Ishikawa (cell line): ENCODE data around the gene SBNO1.

Source experiments
- CEBPB ChIP-seq: IDR thresholded peaks from 2 replicates; pipeline ENCODE4 v1.6.1; 2012
- CREB1 ChIP-seq: IDR thresholded peaks from 2 replicates; pipeline ENCODE4 v1.6.1; 2012; ENCODE audit warnings: low read depth
- EGR1 ChIP-seq: IDR thresholded peaks from 2 replicates; pipeline ENCODE4 v1.6.1; 2012
- EP300 ChIP-seq: IDR thresholded peaks from 2 replicates; pipeline ENCODE4 v1.6.1; 2012; ENCODE audit warnings: borderline replicate concordance
- FOXM1 ChIP-seq: IDR thresholded peaks from 2 replicates; pipeline ENCODE4 v1.6.1; 2012; ENCODE audit warnings: low read depth, borderline replicate concordance
- NFIC ChIP-seq: IDR thresholded peaks from 2 replicates; pipeline ENCODE4 v1.6.1; 2012
- RAD21 ChIP-seq: IDR thresholded peaks from 2 replicates; pipeline ENCODE4 v1.6.1; 2012; ENCODE audit warnings: low read depth
- TAF1 ChIP-seq: IDR thresholded peaks from 2 replicates; pipeline ENCODE4 v1.6.1; 2012; ENCODE audit warnings: low read depth, mild to moderate bottlenecking
- TCF12 ChIP-seq: IDR thresholded peaks from 2 replicates; pipeline ENCODE4 v1.6.1; 2012; ENCODE audit warnings: low read depth
- TEAD4 ChIP-seq: IDR thresholded peaks from 2 replicates; pipeline ENCODE4 v1.6.1; 2012
- YY1 ChIP-seq: IDR thresholded peaks from 2 replicates; pipeline ENCODE4 v1.6.1; 2012; ENCODE audit warnings: low read depth
- ZBTB7A ChIP-seq: IDR thresholded peaks from 2 replicates; pipeline ENCODE4 v1.6.1; 2012; ENCODE audit warnings: low read depth
- TF ChIP-seq, protein P1 (sequence below): IDR thresholded peaks from 2 replicates; pipeline ENCODE4 v1.6.1; 2012
- TF ChIP-seq, protein P2 (sequence below): IDR thresholded peaks from 2 replicates; pipeline ENCODE4 v1.6.1; 2012
- TF ChIP-seq, protein P3 (sequence below): IDR thresholded peaks from 2 replicates; pipeline ENCODE4 v1.6.1; 2012; ENCODE audit warnings: low read depth, mild to moderate bottlenecking

The SBNO1 gene

GRCh38 chr12:123270214-123271000 lies 94.2 kb downstream of the SBNO1 start:
- TF ChIP-seq TAF1 = no peak
- TF ChIP-seq EP300 = no peak
- no peak for TF ChIP-seq YY1
- TF ChIP-seq RAD21 = no peak
- TF ChIP-seq, protein P1, sequence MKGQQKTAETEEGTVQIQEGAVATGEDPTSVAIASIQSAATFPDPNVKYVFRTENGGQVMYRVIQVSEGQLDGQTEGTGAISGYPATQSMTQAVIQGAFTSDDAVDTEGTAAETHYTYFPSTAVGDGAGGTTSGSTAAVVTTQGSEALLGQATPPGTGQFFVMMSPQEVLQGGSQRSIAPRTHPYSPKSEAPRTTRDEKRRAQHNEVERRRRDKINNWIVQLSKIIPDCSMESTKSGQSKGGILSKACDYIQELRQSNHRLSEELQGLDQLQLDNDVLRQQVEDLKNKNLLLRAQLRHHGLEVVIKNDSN = peak; percentile 71
- no peak for TF ChIP-seq TEAD4
- TF ChIP-seq NFIC = no peak
- TF ChIP-seq, protein P2, sequence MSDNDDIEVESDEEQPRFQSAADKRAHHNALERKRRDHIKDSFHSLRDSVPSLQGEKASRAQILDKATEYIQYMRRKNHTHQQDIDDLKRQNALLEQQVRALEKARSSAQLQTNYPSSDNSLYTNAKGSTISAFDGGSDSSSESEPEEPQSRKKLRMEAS = no peak

- TF ChIP-seq EP300 (no peak), FOXM1 (no peak), TEAD4 (no peak), ZBTB7A (0 out of 2 replicates have a peak, but pooled peaks have one; percentile 62), CEBPB (no peak), CREB1 (no peak)
- TF ChIP-seq, protein P1 = no peak
- TF ChIP-seq, protein P2 = no peak
Observed at GRCh38 chr12:123269896-123270213, 94.8 kb downstream of the SBNO1 start.

DNA sequence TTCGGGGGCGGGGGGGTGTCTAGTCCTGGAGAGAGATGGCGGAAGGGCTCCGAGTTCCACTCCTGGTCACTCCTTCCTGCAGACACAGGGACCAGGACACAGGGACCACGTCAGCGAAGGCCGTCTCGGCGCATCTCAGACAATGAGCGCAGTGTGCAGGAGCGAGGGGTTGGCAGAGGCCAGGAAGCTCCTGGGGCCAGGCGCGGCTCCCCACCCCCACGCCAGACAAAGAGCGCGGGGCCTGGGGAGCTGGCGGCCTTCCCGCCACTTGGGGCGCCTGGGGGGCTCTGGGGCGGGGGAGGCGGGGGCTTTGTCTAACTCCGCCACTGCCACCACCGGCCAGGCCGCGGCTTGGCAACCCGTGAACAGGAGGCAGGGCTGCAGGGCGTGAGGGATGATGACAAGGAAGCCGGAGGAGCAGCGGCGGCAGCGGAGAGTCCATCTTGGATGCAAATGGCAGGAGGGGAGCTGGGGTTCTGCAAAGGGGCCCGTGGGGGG lies 95.2 kb downstream of the SBNO1 start:
- TF ChIP-seq, protein P3, sequence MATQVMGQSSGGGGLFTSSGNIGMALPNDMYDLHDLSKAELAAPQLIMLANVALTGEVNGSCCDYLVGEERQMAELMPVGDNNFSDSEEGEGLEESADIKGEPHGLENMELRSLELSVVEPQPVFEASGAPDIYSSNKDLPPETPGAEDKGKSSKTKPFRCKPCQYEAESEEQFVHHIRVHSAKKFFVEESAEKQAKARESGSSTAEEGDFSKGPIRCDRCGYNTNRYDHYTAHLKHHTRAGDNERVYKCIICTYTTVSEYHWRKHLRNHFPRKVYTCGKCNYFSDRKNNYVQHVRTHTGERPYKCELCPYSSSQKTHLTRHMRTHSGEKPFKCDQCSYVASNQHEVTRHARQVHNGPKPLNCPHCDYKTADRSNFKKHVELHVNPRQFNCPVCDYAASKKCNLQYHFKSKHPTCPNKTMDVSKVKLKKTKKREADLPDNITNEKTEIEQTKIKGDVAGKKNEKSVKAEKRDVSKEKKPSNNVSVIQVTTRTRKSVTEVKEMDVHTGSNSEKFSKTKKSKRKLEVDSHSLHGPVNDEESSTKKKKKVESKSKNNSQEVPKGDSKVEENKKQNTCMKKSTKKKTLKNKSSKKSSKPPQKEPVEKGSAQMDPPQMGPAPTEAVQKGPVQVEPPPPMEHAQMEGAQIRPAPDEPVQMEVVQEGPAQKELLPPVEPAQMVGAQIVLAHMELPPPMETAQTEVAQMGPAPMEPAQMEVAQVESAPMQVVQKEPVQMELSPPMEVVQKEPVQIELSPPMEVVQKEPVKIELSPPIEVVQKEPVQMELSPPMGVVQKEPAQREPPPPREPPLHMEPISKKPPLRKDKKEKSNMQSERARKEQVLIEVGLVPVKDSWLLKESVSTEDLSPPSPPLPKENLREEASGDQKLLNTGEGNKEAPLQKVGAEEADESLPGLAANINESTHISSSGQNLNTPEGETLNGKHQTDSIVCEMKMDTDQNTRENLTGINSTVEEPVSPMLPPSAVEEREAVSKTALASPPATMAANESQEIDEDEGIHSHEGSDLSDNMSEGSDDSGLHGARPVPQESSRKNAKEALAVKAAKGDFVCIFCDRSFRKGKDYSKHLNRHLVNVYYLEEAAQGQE = no peak
- TF ChIP-seq TCF12 (no peak), RAD21 (no peak)

GRCh38 chr12:123268850-123269249 lies 95.8 kb downstream of the SBNO1 start:
- TF ChIP-seq EP300 (no peak), CREB1 (no peak), ZBTB7A (no peak), RAD21 (no peak), NFIC (no peak), TAF1 (no peak), TEAD4 (no peak), FOXM1 (no peak), YY1 (no peak)
- TF ChIP-seq, protein P1 = no peak
- TF ChIP-seq, protein P2 = no peak
- TF ChIP-seq, protein P3 = no peak

- TF ChIP-seq TAF1 = no peak
- TF ChIP-seq EP300 = no peak
- TF ChIP-seq ZBTB7A = no peak
- TF ChIP-seq, protein P1 = no peak
- TF ChIP-seq EGR1 = no peak
- TF ChIP-seq YY1 = no peak
- TF ChIP-seq NFIC = no peak
- TF ChIP-seq RAD21 = no peak
- TF ChIP-seq, protein P2 = no peak
- TF ChIP-seq, protein P3 = no peak
- TF ChIP-seq TCF12 = no peak
Observed at GRCh38 chr12:123267991-123268843, 96.4 kb downstream of the SBNO1 start.
